Heart left ventricle (tissue), 13 donors: ENCODE measurements around the gene ZNF821.

Source experiments
- POLR2A ChIP-seq, 2 donors: fragments of 450-650 bp; IDR thresholded peaks; one replicate each; pipeline ENCODE4 v1.6.1; 2017; ENCODE audit warnings: antibody characterized with exemption in 2 of 2, mild to moderate bottlenecking in 2 of 2, moderate library complexity in 2 of 2
- TF ChIP-seq, protein P1 (sequence below), 12 donors: fragments of 200-600 bp; sonication (generic) in 4 of 12; IDR thresholded peaks; one replicate each; pipeline versions ENCODE4 v1.5.0 to v1.8.0; 2018 to 2022; ENCODE audit warnings: antibody characterized with exemption in 12 of 12, mild to moderate bottlenecking in 5 of 12
- donor health status: ischemic (EF 13 %, LVEDD 7.1; RV severe dilation, severe dysfunction).
- donor health status: DM: no; HTN: yes; CAD: no.
- donor health status: DM: no; HTN: no; CAD: no.
- donor health status: ischemic (EF 25% LVEDD 6.9; RV normal size, moderate dysfunction).
- donor health status: ischemic (EF 25% LVEDD 5.7; RV mildly dilated, moderate dysfunction).
- donor health status: ischemic (EF 35%, LVEDD 5.7; RV mildly dilated, moderate dysfunction).
- donor health status: nonischemic (EF 11% LVEDD 7.7; RV severe dilation, severe dysfunction).
- donor health status: DM: yes; HTN: yes; CAD: no.
- donor health status: PGD.
- donor health status: ischemic (EF 29% LVEDD 5.4; RV normal size, mild dysfunction).
- donor health status: nonischemic (EF 23%, LVEDD 6.1; RV moderate dilation, normal function).

DNA sequence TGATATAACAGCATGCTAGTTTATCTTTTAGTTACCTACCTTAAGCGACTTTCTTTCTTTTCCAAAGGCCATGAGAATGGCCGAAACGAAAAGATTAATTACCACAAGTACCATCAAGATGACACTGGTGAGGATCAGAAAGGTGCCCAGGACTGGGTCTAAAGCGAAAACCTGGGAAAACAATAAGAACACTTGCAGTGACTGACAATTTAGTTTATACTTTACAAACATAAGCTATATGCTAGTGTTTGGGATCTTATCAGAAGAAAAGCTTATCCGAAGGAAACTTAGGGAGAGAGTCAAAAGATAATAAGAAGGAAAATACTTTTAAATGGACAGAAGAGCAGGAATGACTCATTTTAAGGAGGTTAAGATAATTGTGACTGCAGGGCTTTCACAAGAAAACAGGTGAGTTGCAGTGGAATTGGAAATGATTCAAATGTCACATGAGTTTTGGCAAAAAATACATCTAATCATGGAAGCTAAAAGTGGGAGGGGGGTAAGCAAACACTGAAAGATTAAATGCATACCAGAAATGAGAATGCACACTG lies 46.1 kb upstream of the ZNF821 start:
- TF ChIP-seq, protein P1, sequence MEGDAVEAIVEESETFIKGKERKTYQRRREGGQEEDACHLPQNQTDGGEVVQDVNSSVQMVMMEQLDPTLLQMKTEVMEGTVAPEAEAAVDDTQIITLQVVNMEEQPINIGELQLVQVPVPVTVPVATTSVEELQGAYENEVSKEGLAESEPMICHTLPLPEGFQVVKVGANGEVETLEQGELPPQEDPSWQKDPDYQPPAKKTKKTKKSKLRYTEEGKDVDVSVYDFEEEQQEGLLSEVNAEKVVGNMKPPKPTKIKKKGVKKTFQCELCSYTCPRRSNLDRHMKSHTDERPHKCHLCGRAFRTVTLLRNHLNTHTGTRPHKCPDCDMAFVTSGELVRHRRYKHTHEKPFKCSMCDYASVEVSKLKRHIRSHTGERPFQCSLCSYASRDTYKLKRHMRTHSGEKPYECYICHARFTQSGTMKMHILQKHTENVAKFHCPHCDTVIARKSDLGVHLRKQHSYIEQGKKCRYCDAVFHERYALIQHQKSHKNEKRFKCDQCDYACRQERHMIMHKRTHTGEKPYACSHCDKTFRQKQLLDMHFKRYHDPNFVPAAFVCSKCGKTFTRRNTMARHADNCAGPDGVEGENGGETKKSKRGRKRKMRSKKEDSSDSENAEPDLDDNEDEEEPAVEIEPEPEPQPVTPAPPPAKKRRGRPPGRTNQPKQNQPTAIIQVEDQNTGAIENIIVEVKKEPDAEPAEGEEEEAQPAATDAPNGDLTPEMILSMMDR (IDR thresholded peaks at IDR 0.05): no peak
- no peak for TF ChIP-seq POLR2A (IDR thresholded peaks at IDR 0.05)
